Stomach (tissue), 9 donors: ENCODE data around the gene KRTAP10-6. TPM values are rescaled to one million over a fixed set of nuclear protein-coding genes. Genes with fewer than 3 reads are reported as not detected.
"Not testable (repeated sequence)": the region's sequence is repeated elsewhere in the genome, so short reads cannot be mapped to it uniquely, and the experiment has no call there.

ENCODE experiments used
- DNase-seq, 2 donors: peaks; one replicate each; pipeline versions ENCODE4 v3.0.0 to v3.0.0-alpha.2; 2013 to 2019
- H3K27ac ChIP-seq, 5 donors: fragments of 200-600 bp in 4 of 5; sonication (generic) in 4 of 5; one replicate each; pipeline ENCODE4 v1.5.1; 2013 to 2019; ENCODE audit warnings: mild to moderate bottlenecking in 1 of 5, moderate library complexity in 1 of 5
- H3K27me3 ChIP-seq, 3 donors: fragments of 200-600 bp; sonication (generic); one replicate each; pipeline ENCODE4 v1.5.1; 2017 to 2019; ENCODE audit warnings: mixed run types in 1 of 3
- H3K36me3 ChIP-seq, 4 donors: fragments of 200-600 bp; sonication (generic); 1 replicate in 3 of 4; 2 replicates in 1 of 4; pipeline ENCODE4 v1.5.1; 2016 to 2019
- H3K4me1 ChIP-seq, 4 donors: fragments of 200-600 bp; sonication (generic); one replicate each; pipeline ENCODE4 v1.5.1; 2016 to 2019
- H3K4me3 ChIP-seq, 4 donors: fragments of 200-600 bp; sonication (generic) in 3 of 4; one replicate each; pipeline ENCODE4 v1.5.1; 2016 to 2019; ENCODE audit warnings: mild to moderate bottlenecking in 1 of 4
- H3K9me3 ChIP-seq, 4 donors: fragments of 200-600 bp; sonication (generic); one replicate each; pipeline ENCODE4 v1.5.1; 2016 to 2019
- EP300 ChIP-seq: sonication (generic); formaldehyde crosslinking; IDR thresholded peaks from one replicate; pipeline ENCODE4 v1.6.1; 2017; ENCODE audit warnings: antibody characterized with exemption
- POLR2A ChIP-seq, 4 donors: fragments of 450-650 bp; IDR thresholded peaks; one replicate each; pipeline ENCODE4 v1.6.1; 2016; ENCODE audit warnings: antibody characterized with exemption in 4 of 4, control low read depth in 2 of 4, mild to moderate bottlenecking in 1 of 4, moderate library complexity in 1 of 4
- POLR2AphosphoS5 ChIP-seq, 3 donors: sonication (generic); formaldehyde crosslinking; IDR thresholded peaks; one replicate each; pipeline ENCODE4 v1.6.1; 2016; ENCODE audit warnings: antibody characterized with exemption in 3 of 3
- WGBS, 5 donors: extraction: QIAGEN DNeasy Blood & Tissue Kit in 3 of 5; methylation state at CpG; one replicate each; pipeline versions ENCODE4 v1.1.5 to v1.1.7; 2013 to 2018; 5-methylcytosine and 5-hydroxymethylcytosine counted together
- intact Hi-C: fragments of 100-400 bp; cut with DNase I; formaldehyde crosslinking; loops from one replicate; pipeline ENCODE4 v1.15.1; 2023; ENCODE audit warnings: low total_unique reads
- polyA plus RNA-seq, 3 donors: library from polyadenylated mRNA; stranded (reverse); fragments of 200-250 nt; gene quantifications; one replicate each; pipeline ENCODE4 v1.2.3, GENCODE V29; 2013
- total RNA-seq, 5 donors: library from RNA; depleted of rRNA; stranded (reverse); fragments of >200 nt; gene quantifications; one replicate each; pipeline versions ENCODE4 v1.1.0 to v1.2.3, GENCODE V29; 2014 to 2016
- TF ChIP-seq, protein P1 (sequence below), 7 experiments: fragments of 450-650 bp in 4 of 7; fragments of 200-600 bp in 3 of 7; sonication (generic) in 3 of 7; IDR thresholded peaks; one replicate each; pipeline ENCODE4 v1.5.1; 2016 to 2019; ENCODE audit warnings: antibody characterized with exemption in 7 of 7, control low read depth in 2 of 7, mild to moderate bottlenecking in 1 of 7
- donor health status: healthy with polysubstance abuse.
- donor health status: Bipolar disorder and iron deficiency.
- donor health status: healthy.

KRTAP10-6 gene
- total and polyA plus RNA-seq, 8 donors: not detected

DNA sequence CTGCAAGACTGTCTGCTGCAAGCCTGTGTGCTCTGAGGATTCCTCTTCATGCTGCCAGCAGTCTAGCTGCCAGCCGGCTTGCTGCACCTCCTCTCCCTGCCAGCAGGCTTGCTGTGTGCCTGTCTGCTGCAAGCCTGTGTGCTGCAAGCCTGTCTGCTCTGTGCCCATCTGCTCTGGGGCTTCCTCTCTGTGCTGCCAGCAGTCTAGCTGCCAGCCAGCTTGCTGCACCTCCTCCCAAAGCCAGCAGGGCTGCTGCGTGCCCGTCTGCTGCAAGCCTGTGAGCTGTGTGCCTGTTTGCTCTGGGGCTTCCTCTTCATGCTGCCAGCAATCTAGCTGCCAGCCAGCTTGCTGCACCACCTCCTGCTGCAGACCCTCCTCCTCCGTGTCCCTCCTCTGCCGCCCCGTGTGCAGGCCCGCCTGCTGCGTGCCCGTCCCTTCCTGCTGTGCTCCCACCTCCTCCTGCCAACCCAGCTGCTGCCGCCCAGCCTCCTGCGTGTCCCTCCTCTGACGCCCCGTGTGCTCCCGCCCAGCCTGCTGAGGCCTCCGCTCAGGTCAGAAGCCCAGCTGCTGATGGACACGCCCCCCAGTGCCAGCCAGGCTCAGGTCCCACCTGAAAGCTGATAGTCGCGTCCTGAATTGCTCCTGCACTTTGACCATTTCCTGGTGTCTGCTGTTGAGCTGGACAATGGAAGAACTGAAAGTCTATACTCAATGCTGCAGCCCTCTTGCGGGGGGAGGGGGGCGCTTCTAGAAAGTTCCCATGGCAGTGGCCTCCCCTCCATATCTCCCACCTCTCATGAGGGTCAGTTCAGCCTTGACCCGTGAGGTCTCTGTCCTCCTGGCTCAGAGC, 17.6 kb downstream of the KRTAP10-6 start:
- WGBS, 5 donors: 16 to 36% (median 19%) methylated on average over 17 to 21 of the region's 21 CpGs
- intact Hi-C loops: no loop called here
- DNase-seq: peak; percentile 48 to 62
- H3K36me3 ChIP-seq: no peaks in the 10 kb centered on the region
- H3K4me3 ChIP-seq: no peak overlapping the region
- peaks cover 0 to 45% (median 5%) of the 10 kb centered on the region in 3 donors for H3K27me3 ChIP-seq
- peaks cover 0 to 29% (median 26%) of the 10 kb centered on the region in 4 donors for H3K9me3 ChIP-seq
- no peak overlapping the region for H3K27ac ChIP-seq
- H3K4me1 ChIP-seq: peaks cover 0 to 19% (median 10%) of the 10 kb centered on the region in 4 donors
- TF ChIP-seq EP300: no peak
- TF ChIP-seq POLR2A (IDR thresholded peaks at IDR 0.05): no peak
- TF ChIP-seq POLR2AphosphoS5 (IDR thresholded peaks at IDR 0.05): no peak
- TF ChIP-seq, protein P1, sequence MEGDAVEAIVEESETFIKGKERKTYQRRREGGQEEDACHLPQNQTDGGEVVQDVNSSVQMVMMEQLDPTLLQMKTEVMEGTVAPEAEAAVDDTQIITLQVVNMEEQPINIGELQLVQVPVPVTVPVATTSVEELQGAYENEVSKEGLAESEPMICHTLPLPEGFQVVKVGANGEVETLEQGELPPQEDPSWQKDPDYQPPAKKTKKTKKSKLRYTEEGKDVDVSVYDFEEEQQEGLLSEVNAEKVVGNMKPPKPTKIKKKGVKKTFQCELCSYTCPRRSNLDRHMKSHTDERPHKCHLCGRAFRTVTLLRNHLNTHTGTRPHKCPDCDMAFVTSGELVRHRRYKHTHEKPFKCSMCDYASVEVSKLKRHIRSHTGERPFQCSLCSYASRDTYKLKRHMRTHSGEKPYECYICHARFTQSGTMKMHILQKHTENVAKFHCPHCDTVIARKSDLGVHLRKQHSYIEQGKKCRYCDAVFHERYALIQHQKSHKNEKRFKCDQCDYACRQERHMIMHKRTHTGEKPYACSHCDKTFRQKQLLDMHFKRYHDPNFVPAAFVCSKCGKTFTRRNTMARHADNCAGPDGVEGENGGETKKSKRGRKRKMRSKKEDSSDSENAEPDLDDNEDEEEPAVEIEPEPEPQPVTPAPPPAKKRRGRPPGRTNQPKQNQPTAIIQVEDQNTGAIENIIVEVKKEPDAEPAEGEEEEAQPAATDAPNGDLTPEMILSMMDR (IDR thresholded peaks at IDR 0.05): peak in 1 of 7 experiments; percentile 7

DNA sequence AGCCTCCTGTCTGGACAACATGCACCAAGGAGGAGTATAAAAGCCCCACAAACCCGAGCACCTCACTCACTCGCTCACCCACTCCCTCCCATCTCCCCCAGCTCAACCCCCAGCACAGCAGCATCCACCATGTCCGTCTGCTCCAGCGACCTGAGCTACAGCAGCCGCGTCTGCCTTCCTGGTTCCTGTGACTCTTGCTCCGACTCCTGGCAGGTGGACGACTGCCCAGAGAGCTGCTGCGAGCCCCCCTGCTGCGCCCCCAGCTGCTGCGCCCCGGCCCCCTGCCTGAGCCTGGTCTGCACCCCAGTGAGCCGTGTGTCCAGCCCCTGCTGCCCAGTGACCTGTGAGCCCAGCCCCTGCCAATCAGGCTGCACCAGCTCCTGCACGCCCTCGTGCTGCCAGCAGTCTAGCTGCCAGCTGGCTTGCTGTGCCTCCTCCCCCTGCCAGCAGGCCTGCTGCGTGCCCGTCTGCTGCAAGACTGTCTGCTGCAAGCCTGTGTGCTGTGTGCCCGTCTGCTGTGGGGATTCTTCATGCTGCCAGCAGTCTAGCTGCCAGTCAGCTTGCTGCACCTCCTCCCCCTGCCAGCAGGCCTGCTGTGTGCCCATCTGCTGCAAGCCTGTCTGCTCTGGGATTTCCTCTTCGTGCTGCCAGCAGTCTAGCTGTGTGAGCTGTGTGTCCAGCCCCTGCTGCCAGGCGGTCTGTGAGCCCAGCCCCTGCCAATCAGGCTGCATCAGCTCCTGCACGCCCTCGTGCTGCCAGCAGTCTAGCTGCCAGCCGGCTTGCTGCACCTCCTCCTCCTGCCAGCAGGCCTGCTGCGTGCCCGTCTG, 18.5 kb downstream of the KRTAP10-6 start, which contains the start of gene KRTAP10-4:
Gene KRTAP10-4, plus strand, starts transcription at position 100 of the 827 bp plus-strand sequence. Its CDS starts 30 bp downstream, at position 130.
- peaks cover 0 to 19% (median 10%) of the 10 kb centered on the region in 4 donors for H3K4me1 ChIP-seq
- H3K27ac ChIP-seq, H3K4me3 ChIP-seq, intact Hi-C loops, H3K36me3 ChIP-seq, DNase-seq: not testable (repeated sequence)
- peaks cover 0 to 41% (median 5%) of the 10 kb centered on the region in 3 donors for H3K27me3 ChIP-seq
- H3K9me3 ChIP-seq: peaks cover 0 to 29% (median 26%) of the 10 kb centered on the region in 4 donors
- 41 to 60% (median 44%) methylated on average over 16 to 22 of the region's 25 CpGs for WGBS, 5 donors

DNA sequence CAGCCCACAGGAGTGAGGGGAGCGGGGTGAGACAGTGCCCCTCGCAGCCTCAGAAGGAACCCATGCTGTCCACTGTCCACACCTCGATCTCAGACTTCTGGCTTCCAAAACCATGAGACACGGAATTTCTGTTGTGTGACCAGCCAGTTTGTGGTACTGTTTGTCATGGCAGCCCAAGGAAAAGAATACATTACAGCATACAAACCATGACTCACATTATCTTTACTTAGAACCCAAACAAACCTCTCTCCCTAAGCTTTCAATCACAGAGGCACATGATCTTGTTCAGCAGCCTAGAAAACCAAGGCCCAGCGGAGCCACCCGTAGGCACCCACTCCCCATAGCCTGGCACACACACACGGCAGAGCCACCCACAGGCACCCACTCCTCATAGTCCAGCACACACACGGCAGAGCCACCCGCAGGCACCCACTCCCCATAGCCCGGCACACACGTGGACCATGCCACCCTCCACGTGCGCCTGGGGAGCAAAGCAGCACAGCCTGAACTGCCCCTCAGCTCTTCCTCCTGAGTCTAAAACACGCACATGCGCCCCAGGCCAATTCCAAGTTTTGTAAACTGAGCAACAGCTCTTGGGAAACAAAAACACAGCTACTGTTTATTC, 19.2 kb downstream of the KRTAP10-6 start:
- no peaks in the 10 kb centered on the region for H3K36me3 ChIP-seq

More for the DNA sequence above, 19.2 kb downstream of the KRTAP10-6 start:
- no peak for DNase-seq
- H3K4me3 ChIP-seq: no peak overlapping the region
- intact Hi-C loops: no loop called here
- no peak for TF ChIP-seq POLR2A (IDR thresholded peaks at IDR 0.05)
- TF ChIP-seq, protein P1 (IDR thresholded peaks at IDR 0.05): no peak
- TF ChIP-seq EP300: no peak
- H3K9me3 ChIP-seq: peaks cover 0 to 29% (median 26%) of the 10 kb centered on the region in 4 donors
- WGBS, 5 donors: 62 to 78% (median 66%) methylated on average over 15 of the region's 15 CpGs
- H3K27me3 ChIP-seq: peaks cover 0 to 44% (median 5%) of the 10 kb centered on the region in 3 donors
- H3K4me1 ChIP-seq: peaks cover 0 to 19% (median 10%) of the 10 kb centered on the region in 4 donors
- no peak overlapping the region for H3K27ac ChIP-seq
